Measurements from ENCODE around the gene TMEM72. TPM values are rescaled to one million over a fixed set of nuclear protein-coding genes. Genes with fewer than 3 reads are reported as not detected.

TMEM72 gene
- polyA plus RNA-seq, 3 donors = not detected

GRCh38 chr10:44935966-44936295, 24.8 kb downstream of the TMEM72 start:
- Mint-ChIP-seq H3K36me3 (no peaks in the 10 kb centered on the region), H3K4me1 (peaks cover 79% of the 10 kb centered on the region), H3K4me3 (peak overlapping the region; percentile 45 to 48), H3K27me3 (ENCODE audit: low read depth in 3 of 3) (peaks cover 0 to 9% (median 0%) of the 10 kb centered on the region in 3 donors), H3K27ac (peak overlapping the region; percentile 25 to 88 (median 82)), H3K9me3 (peaks cover 0 to 6% (median 0%) of the 10 kb centered on the region in 7 donors)
- Histone ChIP-seq H3K79me2 (ENCODE audit: insufficient read depth, low read length) (peaks cover 13% of the 10 kb centered on the region), H3K4me2 (replicated peaks; ENCODE audit: extremely low read depth, low read length, poor library complexity, severe bottlenecking) (peak overlapping the region; percentile 42), H3K9me3 (replicated peaks in 1 of 2; ENCODE audit: control insufficient read depth in 1 of 2, insufficient read depth in 1 of 2, low read length in 2 of 2) (no peaks in the 10 kb centered on the region), H2AFZ (ENCODE audit: insufficient read depth, low read depth, low read length, poor library complexity, severe bottlenecking) (peak overlapping the region; percentile 31), H3K4me1 (ENCODE audit: control insufficient read depth in 1 of 2, insufficient read depth in 2 of 2, low read length in 2 of 2) (peaks cover 77 to 85% of the 10 kb centered on the region in 2 donors), H3K9ac (ENCODE audit: insufficient read depth, low read length, poor library complexity, severe bottlenecking) (no peak overlapping the region), H3K36me3 (replicated peaks in 1 of 2; ENCODE audit: control insufficient read depth in 1 of 2, insufficient read depth in 2 of 2, low read length in 2 of 2) (no peaks in the 10 kb centered on the region), H4K20me1 (ENCODE audit: insufficient read depth, low read length) (no peaks in the 10 kb centered on the region), H3K27ac (ENCODE audit: low read depth in 1 of 2, low read length in 2 of 2) (peak overlapping the region; percentile 18 to 69), H3K27me3 (ENCODE audit: control insufficient read depth in 2 of 2, insufficient read depth in 2 of 2, low read length in 2 of 2) (no peaks in the 10 kb centered on the region), H3K4me3 (replicated peaks in 1 of 3; ENCODE audit: low read depth in 2 of 3, low read length in 3 of 3) (peak overlapping the region in 1 of 3 experiments; percentile 29)
- intact Hi-C loops (cut with micrococcal nuclease) = no loop called here
- DNase-seq = peak in 2 of 3 donors; percentile 42 to 46
- no peak for TF ChIP-seq CTCF (IDR thresholded peaks at IDR 0.05)
- WGBS (ENCODE audit: insufficient coverage) = 0% methylated on average over 2 of the region's 3 CpGs

- H3K27ac Mint-ChIP-seq = peak overlapping the region in 6 of 7 donors; percentile 30 to 88 (median 80)
- no peaks in the 10 kb centered on the region for H3K36me3 Mint-ChIP-seq
- Histone ChIP-seq H3K79me2 (ENCODE audit: insufficient read depth, low read length) (peaks cover 13% of the 10 kb centered on the region), H3K27me3 (ENCODE audit: control insufficient read depth in 2 of 2, insufficient read depth in 2 of 2, low read length in 2 of 2) (no peaks in the 10 kb centered on the region), H3K4me2 (replicated peaks; ENCODE audit: extremely low read depth, low read length, poor library complexity, severe bottlenecking) (peak overlapping the region; percentile 42), H2AFZ (ENCODE audit: insufficient read depth, low read depth, low read length, poor library complexity, severe bottlenecking) (peak overlapping the region; percentile 31), H4K20me1 (ENCODE audit: insufficient read depth, low read length) (no peaks in the 10 kb centered on the region), H3K9ac (ENCODE audit: insufficient read depth, low read length, poor library complexity, severe bottlenecking) (no peak overlapping the region), H3K9me3 (replicated peaks in 1 of 2; ENCODE audit: control insufficient read depth in 1 of 2, insufficient read depth in 1 of 2, low read length in 2 of 2) (no peaks in the 10 kb centered on the region), H3K27ac (ENCODE audit: low read depth in 1 of 2, low read length in 2 of 2) (peak overlapping the region; percentile 18 to 69), H3K4me1 (ENCODE audit: control insufficient read depth in 1 of 2, insufficient read depth in 2 of 2, low read length in 2 of 2) (peaks cover 77 to 85% of the 10 kb centered on the region in 2 donors), H3K36me3 (replicated peaks in 1 of 2; ENCODE audit: control insufficient read depth in 1 of 2, insufficient read depth in 2 of 2, low read length in 2 of 2) (no peaks in the 10 kb centered on the region), H3K4me3 (replicated peaks in 1 of 3; ENCODE audit: low read depth in 2 of 3, low read length in 3 of 3) (peak overlapping the region in 1 of 3 experiments; percentile 29)
- peak overlapping the region in 1 of 2 donors; percentile 48 for H3K4me3 Mint-ChIP-seq
- peaks cover 0 to 6% (median under 1%) of the 10 kb centered on the region in 7 donors for H3K9me3 Mint-ChIP-seq
- WGBS (ENCODE audit: insufficient coverage) = 67% methylated on average over 7 of the region's 7 CpGs
- no peak for DNase-seq
- TF ChIP-seq CTCF (IDR thresholded peaks at IDR 0.05) = no peak
- intact Hi-C loops (cut with micrococcal nuclease) = no loop called here
- peaks cover 82% of the 10 kb centered on the region for H3K4me1 Mint-ChIP-seq
- peaks cover 0 to 9% (median 0%) of the 10 kb centered on the region in 3 donors for H3K27me3 Mint-ChIP-seq (ENCODE audit: low read depth in 3 of 3)
Observed at GRCh38 chr10:44936314-44936975, 25.3 kb downstream of the TMEM72 start.

Data from CD14-positive monocyte (primary cell).